Myocyte (in vitro differentiated cells): ENCODE measurements around the gene MSI2. TPM values are rescaled to one million over a fixed set of nuclear protein-coding genes. Genes with fewer than 3 reads are reported as not detected.
A peak's percentile ranks its signal among the peaks of the same experiment; 100 is the strongest.

ENCODE experiments used
- DNase-seq: peaks from one replicate; pipeline ENCODE4 v3.0.0-alpha.2; 2012; ENCODE audit warnings: low read depth
- total RNA-seq: library from RNA; depleted of rRNA; stranded (reverse); fragments of >200 nt; gene quantifications from 2 replicates; pipeline ENCODE4 v1.2.3, GENCODE V29; 2014

The MSI2 gene
- total RNA-seq, 1 donor from 2014 or later: 115 TPM

- peak; percentile 74 for DNase-seq
Measured at GRCh38 chr17:57535249-57535966, 279.1 kb downstream of the MSI2 start.

DNA sequence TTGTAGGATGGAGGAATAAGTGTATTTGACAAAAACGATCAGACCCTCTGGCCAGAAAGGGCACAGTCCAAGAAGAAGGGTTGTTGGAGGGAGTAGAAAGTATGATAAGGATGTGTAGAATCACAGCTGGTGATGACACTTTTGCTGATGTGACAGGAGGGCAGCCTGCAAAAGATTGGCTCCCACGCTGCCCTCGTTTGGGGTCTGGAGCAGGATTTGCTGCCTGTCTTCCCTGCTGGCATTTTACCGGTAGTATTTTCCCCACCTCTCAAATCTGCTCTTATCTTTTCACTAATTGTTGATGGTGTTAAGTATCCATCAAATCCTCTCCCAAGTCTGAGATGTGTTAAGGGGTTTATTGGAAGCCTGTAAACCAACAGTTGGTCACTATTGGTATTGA, 280.0 kb downstream of the MSI2 start:
- no peak for DNase-seq

- DNase-seq: no peak
Measured at GRCh38 chr17:57536789-57537523, 280.6 kb downstream of the MSI2 start.

GRCh38 chr17:57537524-57538410, 281.4 kb downstream of the MSI2 start:
- DNase-seq: no peak

- DNase-seq: no peak
Measured at GRCh38 chr17:57538736-57539456, 282.6 kb downstream of the MSI2 start.

DNA sequence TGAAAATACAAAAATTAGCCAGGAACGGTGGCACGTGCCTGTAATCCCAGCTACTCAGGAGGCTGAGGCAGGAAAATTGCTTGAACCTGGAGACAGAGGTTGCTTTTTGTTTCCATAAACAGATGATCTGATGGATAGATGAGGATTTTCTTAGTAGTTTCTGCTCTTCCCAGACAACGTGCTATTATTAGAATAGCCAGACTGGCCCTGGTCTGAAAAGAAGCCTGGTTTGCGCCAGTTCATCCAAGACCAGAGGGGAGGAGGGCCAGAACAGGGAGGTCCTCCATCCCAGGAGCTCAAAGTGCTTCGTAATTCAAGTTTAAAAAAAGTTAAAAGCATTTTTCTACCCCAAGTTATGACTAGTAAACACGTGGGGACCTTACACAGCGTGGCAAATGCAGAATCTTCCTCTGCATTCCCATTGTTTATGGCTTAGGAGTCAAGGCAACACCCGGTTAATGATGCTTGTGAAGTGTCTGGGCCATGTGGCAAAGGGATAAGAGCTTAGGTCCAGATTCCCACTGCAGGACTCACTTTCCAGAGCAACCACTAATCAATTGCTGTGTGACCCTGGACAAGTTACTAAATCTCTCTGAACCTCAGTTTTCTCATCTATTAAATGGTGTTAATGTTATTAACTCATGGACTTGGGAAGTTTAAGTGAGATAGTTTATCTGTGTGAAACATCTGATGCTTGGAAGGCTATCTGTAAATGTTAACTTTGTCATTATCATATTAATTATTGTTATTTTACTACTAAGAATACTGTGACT, 283.4 kb downstream of the MSI2 start:
- DNase-seq: no peak

- no peak for DNase-seq
Measured at GRCh38 chr17:57540596-57540995, 284.3 kb downstream of the MSI2 start.

DNA sequence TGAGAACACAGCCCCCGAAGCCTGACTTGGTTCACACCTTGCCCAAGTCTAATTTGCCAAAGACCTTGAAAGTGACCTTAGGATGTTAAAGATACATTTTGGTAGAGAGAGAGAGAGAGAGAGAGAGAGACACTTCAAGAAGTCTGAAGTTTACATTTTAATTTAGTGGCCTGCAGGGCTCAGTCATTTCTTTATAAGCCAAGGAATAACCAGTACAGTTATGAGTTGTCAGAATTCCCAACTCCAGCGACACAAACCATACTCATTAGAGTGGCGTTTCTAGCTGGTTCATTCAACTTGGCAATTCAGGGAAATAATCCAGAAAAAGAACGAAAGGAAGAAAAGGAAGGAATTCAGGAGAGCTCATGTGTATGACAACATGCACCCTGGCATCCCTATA, 284.7 kb downstream of the MSI2 start:
- DNase-seq: no peak

DNA sequence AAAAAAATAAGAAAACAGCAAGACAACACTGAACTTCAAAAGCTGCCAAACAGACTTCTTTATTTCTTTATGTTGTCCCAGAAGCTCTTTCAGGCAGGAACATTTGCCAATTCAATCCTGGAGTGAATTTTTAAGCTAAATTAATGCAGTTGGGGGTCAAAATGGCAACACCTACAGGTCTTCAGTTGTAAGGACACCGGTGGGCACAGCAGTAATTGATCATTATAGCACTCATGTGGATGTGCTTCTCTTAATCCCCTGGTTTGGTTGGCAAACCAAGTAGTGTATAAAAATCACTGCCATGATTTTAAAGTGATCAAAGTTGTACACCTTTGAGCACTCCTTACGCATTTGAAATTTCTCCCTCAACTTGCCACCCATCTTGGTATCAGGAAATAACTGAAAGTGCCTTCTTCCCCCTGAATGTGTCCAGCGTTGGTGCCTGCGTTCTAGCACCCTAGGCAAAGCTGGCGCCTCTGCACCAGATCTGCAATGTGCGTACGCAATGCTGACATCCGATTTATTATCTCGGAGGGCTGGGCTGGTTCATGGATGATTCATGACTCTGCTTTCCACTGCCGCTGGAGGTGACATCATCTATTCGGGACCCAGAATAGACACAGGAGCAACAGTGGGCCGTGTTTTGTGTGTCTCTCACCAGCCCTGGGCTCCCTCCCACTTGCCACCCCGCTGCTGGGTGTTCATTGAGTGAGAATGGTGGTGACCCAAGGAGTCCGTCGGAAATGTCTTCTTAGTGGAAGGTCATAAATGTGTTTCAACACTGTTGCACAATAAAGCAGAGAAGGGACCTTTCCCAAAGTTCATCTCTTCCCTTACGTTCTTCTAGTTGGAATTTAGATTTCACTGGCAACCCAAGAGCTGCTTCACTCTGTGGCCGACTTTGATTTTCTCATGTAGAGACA, 285.4 kb downstream of the MSI2 start:
- DNase-seq: no peak

DNA sequence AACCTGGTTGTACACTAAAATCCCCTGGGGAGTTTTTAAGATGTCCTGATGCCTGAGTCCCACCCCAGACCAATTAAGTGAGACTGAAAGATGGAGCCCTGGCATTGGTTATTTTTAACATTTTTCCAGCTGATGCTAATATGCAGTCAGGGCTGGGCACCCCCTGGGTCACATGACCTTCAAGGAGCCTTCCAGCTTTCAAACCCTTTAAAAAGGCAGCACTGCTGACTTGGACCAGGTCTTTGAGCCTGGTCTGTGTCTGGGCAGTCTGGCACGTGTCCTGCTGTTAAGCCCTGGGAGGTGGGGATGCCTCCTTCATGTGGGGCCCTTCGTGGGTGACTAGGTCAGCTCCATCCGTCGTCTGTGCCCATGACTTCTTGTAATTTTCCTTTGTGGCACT, 286.2 kb downstream of the MSI2 start:
- no peak for DNase-seq

DNA sequence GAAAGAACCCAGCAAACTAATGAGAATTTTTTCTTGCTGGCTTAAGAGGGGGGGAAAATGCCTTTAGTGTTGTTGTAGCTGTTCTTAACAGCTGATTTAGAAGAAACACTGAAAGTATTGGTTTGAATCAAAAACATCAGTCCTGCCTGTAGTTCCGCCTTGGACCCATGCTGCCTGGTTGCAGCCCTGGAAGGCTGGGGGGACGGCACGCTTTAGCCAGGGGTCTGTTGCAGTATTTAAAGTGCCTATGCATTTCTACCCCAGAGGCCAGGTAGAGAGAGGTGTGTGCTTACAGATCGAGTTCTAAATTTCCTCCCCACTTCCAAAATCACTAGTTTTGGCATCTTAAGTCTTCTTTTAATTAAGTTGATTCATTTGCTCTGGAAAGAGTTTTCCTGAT, 286.9 kb downstream of the MSI2 start:
- DNase-seq: no peak

DNA sequence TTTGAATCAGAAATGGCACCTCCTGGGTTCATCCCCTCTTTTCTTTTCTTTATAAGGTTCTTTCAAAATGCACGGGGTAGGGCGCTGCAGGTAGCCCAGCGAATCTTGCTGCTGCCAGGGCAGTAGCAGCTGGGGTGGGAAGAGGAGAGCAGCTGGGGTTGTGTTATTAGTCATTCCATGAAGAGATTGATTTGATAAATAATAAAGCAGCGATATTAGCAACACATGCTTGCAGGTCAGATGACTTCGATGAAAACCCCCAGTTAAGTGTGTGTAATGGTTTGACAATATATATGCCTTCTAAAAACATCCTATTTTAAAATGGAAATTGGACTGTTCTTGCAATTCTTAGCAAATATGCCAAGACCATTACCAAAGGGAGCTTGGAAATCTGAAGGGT, 288.1 kb downstream of the MSI2 start:
- DNase-seq: no peak

DNA sequence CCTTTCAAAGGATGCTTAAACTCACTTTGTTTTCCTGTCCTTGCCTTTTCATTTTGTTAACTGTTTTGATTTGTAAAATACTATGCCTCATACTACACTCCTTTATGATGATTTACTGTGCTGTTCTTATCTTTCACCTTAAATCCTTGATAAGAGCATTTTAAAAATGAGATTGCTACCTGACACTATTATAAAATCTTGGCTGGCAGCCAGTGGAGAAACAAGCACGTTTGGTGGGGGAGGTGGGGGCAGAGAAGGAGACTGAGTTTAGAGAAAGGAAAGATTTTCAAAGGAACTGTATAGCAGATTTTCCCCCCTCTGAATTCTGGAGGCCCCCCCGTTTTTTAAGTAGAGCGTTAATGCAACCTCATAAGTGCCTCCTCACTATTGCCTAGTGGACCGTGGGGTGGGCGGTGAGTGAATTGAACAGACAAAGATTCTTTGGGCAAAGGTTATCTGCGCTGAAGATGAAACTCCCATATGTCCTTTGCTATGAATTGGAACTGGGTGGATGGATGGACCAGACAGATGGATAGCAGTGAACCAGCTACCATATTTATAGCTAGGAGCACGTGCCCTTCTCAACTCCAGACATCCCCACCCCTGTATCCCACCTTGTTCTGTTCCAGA, 288.6 kb downstream of the MSI2 start:
- no peak for DNase-seq

GRCh38 chr17:57545731-57546342, 289.5 kb downstream of the MSI2 start:
- DNase-seq: no peak

GRCh38 chr17:57548421-57549410, 292.4 kb downstream of the MSI2 start:
- no peak for DNase-seq

GRCh38 chr17:57549468-57549867, 293.1 kb downstream of the MSI2 start:
- DNase-seq: no peak

DNA sequence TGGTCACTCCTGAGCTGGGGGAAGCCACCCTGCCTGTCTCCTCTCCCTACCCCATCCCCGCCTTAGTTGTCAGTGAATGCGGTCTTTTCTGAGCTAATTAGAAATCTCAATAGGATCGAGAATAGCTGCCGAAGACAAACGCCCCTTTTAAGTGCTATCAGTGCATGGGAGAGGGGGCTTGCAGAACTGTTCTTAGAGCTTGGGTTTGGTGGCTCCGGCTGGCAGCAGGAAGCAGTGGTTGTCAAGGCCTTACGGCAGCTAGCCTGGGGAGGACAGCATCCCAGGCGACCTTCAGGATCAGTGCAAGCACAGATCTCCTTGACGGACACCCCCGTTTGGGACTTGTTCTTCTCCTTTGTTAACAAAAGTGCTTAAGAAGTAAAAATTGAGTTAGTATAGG, 293.7 kb downstream of the MSI2 start:
- DNase-seq: no peak
